ENCODE measurements around the gene CDC6.
A peak's percentile ranks its signal among the peaks of the same experiment; 100 is the strongest.

Gene CDC6

GRCh38 chr17:40342504-40343218, 55.0 kb downstream of the CDC6 start:
- no peak for DNase-seq (ENCODE audit: low read depth)
- TF ChIP-seq CTCF (IDR thresholded peaks at IDR 0.05; ENCODE audit: low read length, missing control alignments): no peak
- peak overlapping the region; percentile 84 for H3K4me3 ChIP-seq (replicated peaks; ENCODE audit: low read depth, low read length)

DNA sequence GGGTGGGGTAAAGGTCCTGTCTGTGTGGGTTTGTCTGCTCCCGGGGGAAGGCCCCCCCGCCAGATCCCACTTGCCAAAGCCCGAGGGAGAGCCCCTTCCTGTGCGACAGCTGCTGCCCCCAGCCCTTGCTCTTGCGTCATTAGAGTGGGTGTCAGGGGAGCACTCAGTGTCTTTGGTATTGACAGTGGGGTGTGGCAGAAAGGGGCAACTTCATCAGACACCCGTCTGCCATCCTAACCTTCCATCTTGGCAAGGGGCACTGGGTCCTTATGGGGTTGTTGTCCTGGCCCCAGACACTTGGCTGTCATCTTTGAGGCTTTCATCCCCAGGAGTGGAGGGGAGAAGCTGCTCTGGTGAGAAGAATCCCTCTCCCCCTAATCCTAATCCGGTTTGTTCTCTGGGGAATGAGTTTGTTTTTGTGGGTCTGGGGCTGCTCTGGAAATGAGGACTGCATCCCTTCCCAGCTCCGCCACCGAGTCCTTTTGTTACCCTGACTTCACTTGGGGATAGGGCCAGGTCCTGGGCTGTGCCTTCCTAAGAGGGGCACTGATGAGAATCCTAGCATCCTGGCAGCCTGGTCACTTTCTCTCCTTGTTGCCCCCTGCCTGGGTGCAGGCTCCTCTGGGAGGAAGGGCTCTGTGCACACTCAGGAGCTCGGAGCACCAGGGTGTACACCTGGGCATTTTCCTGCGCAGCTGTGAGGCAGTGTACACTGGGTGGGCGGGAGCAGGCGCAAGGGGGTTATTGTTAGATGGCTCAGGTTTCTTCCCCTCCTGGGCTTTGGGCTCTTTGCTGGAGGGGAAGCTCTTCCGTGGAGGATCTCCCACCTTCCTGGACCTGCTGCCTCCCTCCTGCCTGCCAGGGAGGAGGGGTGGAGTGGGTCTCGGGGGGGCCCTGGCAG, 55.8 kb downstream of the CDC6 start:
- no peak for DNase-seq (ENCODE audit: low read depth)
- no peak for TF ChIP-seq CTCF (IDR thresholded peaks at IDR 0.05; ENCODE audit: low read length, missing control alignments)
- peak overlapping the region; percentile 84 for H3K4me3 ChIP-seq (replicated peaks; ENCODE audit: low read depth, low read length)

GRCh38 chr17:40344421-40345160, 56.9 kb downstream of the CDC6 start:
- no peak for TF ChIP-seq CTCF (IDR thresholded peaks at IDR 0.05; ENCODE audit: low read length, missing control alignments)
- no peak for DNase-seq (ENCODE audit: low read depth)
- peak overlapping the region; percentile 84 for H3K4me3 ChIP-seq (replicated peaks; ENCODE audit: low read depth, low read length)

DNA sequence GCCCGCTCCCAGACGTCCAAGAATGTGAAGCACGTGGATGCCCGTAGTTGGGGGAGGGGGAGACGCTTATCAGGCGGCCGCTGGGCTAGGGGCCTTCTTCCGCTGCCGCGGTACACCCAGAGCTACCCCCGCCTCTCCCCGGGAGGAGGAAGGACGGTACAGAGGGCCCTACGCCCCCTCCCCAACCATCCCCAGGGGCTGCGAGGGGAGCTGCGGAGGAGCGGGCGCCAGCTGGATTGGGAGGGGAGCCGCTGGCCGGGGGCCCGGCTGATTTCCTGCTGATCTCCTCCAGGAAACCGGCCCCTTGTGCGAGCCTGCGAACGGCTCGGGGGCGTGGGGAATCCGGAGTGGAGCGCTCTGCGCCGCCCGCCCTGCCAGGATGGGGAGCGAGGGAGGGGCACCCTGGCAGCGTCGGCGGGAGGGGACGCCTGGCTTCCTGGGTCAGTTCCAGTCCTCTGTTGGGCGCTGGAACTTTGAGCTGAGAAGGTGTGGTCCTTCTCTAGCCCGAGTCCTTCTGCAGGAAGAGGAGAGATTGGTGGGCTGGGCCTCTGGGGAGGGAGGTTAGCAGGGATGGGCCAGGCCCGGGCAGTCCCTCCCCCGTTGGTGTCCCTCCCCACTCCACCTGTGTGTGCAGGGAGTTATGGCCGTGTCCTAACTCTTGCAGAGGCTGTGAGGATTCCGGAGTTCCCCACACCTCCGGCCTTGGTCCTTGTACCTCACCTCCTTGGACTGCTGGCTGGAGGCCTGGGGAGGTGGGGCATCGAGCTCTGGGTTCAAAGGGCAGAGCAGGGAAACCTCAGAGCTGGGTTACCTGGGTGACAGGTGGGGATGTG, 57.7 kb downstream of the CDC6 start:
- TF ChIP-seq CTCF (IDR thresholded peaks at IDR 0.05; ENCODE audit: low read length, missing control alignments): no peak
- H3K4me3 ChIP-seq (replicated peaks; ENCODE audit: low read depth, low read length): peak overlapping the region; percentile 84
- peak; percentile 70 for DNase-seq (ENCODE audit: low read depth)

GRCh38 chr17:40345994-40346764, 58.5 kb downstream of the CDC6 start:
- no peak for TF ChIP-seq CTCF (IDR thresholded peaks at IDR 0.05; ENCODE audit: low read length, missing control alignments)

More at GRCh38 chr17:40345994-40346764, 58.5 kb downstream of the CDC6 start:
- H3K4me3 ChIP-seq (replicated peaks; ENCODE audit: low read depth, low read length): peak overlapping the region; percentile 84
- no peak for DNase-seq (ENCODE audit: low read depth)

Data from fibroblast of pulmonary artery (primary cell).